Stimulated activated memory B cell treated with anti-CD40 and anti-IgM and Interleukin-4, amounts not matched to agents 10 μg/mL and 1 μg/mL and 100 μg/mL, for 72 hours (primary cell): ENCODE results near the gene TVP23C.

ENCODE experiments used
- ATAC-seq: fragments of 150-1000 bp; cut with Tn5 transposase; 2 replicates; pipeline ENCODE4 v1.10.0; 2021
- H3K27ac Mint-ChIP-seq: one replicate; pipeline ENCODE4 v1.8.0; 2022; ENCODE audit warnings: mild to moderate bottlenecking, mixed read lengths
- H3K27me3 Mint-ChIP-seq: one replicate; pipeline ENCODE4 v1.8.0; 2022; ENCODE audit warnings: mixed read lengths
- H3K36me3 Mint-ChIP-seq: one replicate; pipeline ENCODE4 v1.8.0; 2022; ENCODE audit warnings: mixed read lengths
- H3K4me1 Mint-ChIP-seq: one replicate; pipeline ENCODE4 v1.8.0; 2022; ENCODE audit warnings: mixed read lengths
- H3K4me3 Mint-ChIP-seq: one replicate; pipeline ENCODE4 v1.8.0; 2022; ENCODE audit warnings: mild to moderate bottlenecking, moderate library complexity, mixed read lengths
- H3K9me3 Mint-ChIP-seq: one replicate; pipeline ENCODE4 v1.8.0; 2022; ENCODE audit warnings: mixed read lengths

TVP23C gene

DNA sequence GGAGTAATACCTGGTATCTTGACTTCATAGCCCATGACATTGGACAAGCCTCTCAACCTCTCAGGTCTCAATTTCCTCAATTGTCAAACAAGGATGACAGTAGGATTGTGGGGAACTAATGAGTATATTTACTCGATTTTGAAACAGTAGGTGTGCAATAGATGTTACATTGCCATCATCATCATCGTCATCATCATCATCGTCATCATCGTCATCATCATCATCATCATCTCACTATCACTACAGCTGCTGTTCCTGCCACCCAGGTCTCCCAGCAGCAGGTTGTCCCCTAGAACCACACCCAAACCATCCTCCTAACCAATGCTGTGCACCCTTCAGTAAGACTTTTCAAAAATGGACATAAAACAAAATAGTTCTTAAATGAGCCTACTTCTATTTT lies 71.1 kb downstream of the TVP23C start:
- no peak for ATAC-seq
- Mint-ChIP-seq H3K27ac (no peak overlapping the region), H3K4me1 (no peaks in the 10 kb centered on the region), H3K27me3 (no peaks in the 10 kb centered on the region), H3K4me3 (no peak overlapping the region), H3K36me3 (peaks cover 26% of the 10 kb centered on the region), H3K9me3 (no peaks in the 10 kb centered on the region)

DNA sequence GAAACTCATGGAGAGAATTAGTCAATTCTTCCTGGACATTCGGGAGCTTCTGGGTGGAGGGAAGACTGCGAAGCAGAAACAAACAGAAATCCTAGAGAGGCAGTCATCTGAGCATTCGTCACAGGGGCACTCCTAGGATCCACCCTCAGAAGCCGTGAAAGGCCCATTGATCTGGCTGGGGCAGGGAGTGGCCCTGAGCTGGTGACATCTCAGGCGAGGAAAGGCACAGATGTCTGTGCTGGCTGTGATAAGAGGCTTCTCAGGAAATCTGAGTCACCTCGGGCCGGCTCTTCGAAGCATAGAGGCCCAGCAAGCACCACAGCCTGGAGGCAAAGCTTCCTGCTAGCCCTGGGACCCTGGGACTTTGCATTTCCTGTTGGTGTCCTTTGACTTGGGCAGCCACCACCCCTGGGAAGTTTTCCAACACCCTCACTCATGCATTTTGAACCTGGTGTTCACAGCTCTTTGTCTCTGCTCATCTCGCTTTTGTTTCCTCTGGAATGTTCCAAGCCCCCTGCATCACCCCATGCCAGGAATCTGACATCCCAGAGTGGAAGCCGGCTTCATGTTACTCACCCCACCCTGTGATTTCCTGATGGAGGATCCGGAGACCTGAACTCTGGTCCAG lies 72.5 kb downstream of the TVP23C start:
- no peaks in the 10 kb centered on the region for H3K4me1 Mint-ChIP-seq
- no peak overlapping the region for H3K4me3 Mint-ChIP-seq
- H3K27ac Mint-ChIP-seq: no peak overlapping the region
- no peaks in the 10 kb centered on the region for H3K27me3 Mint-ChIP-seq
- peaks cover 19% of the 10 kb centered on the region for H3K36me3 Mint-ChIP-seq
- ATAC-seq: no peak
- H3K9me3 Mint-ChIP-seq: no peaks in the 10 kb centered on the region

DNA sequence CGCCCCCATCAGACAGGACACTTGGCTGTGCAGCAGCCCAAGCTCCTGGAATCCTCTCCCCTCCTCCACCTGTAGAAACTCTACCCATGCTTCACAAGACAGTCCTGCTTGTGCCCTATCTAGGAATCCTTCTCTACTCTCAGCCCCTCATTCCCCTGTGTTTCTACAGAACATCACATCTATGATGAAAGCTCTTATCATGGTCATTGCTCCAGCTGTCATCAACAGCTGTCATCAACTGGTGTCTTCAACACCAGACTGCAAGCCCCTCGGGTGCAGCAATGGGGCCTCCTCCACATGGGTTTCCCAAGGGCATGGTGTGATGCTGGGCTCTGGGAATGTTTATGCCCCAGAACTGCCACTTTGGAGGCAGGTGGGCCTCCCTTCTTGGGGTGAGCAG lies 74.7 kb downstream of the TVP23C start:
- Mint-ChIP-seq H3K27ac (no peak overlapping the region), H3K9me3 (no peaks in the 10 kb centered on the region), H3K4me3 (no peak overlapping the region), H3K27me3 (no peaks in the 10 kb centered on the region), H3K36me3 (peaks cover 8% of the 10 kb centered on the region), H3K4me1 (no peaks in the 10 kb centered on the region)
- no peak for ATAC-seq

DNA sequence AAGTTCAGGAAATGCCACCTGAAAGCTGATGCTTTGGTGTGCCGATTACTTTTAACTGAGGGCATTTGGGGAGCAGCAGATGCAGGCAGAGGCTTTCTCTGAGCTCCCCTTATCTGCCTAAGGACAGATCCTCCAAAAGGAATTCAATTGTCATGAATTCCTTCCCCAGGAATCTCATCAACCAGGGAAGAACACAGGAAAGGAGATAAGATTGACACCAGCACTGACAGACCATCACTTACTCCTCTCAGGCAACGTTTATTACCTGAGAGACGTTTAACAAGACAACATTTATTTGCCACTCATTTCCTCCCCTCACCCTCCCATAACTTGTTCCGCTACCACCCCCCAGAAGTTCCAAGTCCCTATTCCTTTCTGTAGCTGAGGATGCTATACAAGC lies 78.2 kb downstream of the TVP23C start:
- Mint-ChIP-seq H3K9me3 (no peaks in the 10 kb centered on the region), H3K36me3 (peaks cover 11% of the 10 kb centered on the region), H3K27me3 (no peaks in the 10 kb centered on the region), H3K4me1 (no peaks in the 10 kb centered on the region), H3K27ac (no peak overlapping the region), H3K4me3 (no peak overlapping the region)
- no peak for ATAC-seq

DNA sequence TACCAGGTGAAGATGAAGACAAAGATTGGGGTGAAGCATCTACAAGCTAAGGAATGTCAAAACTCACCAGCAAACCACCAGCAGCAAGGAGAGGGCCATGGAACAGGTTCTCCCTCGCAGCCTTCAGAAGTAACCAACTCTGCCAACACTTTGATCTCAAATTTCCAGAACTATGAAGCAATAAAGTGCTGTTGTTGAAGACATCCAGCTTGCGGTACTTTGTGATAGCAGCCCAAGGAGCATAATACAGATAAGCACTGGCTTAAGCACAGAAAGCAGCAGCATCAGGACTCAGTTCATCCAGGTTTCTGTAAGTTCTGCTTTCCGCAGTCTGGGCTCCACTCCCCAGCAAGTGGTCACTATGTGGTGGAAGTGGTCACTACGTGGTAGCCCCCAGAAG lies 79.9 kb downstream of the TVP23C start:
- Mint-ChIP-seq H3K4me1 (no peaks in the 10 kb centered on the region), H3K27ac (no peak overlapping the region), H3K4me3 (no peak overlapping the region), H3K27me3 (no peaks in the 10 kb centered on the region), H3K36me3 (peaks cover 18% of the 10 kb centered on the region), H3K9me3 (no peaks in the 10 kb centered on the region)
- ATAC-seq: no peak

DNA sequence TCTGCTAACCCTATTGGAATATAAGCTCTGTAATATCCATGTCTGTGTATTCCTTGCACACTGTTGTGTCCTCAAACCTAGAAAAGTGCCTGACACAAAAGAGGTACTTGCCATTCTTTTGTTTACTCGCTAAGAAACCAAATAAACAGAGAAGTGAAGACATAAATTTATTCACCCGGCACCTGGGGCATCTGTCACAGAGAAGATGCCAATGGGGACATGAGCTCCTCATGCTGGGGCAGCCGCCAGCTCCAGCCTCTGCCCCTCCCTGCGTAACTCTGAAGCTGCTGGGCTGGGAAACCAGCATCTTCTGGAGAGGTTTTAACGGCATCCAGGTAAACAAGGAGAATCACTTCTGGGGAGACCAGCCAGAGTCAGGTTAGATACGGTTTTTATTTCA lies 80.8 kb downstream of the TVP23C start:
- no peaks in the 10 kb centered on the region for H3K9me3 Mint-ChIP-seq
- no peaks in the 10 kb centered on the region for H3K27me3 Mint-ChIP-seq
- no peak overlapping the region for H3K4me3 Mint-ChIP-seq
- H3K27ac Mint-ChIP-seq: no peak overlapping the region
- H3K4me1 Mint-ChIP-seq: no peaks in the 10 kb centered on the region
- no peak for ATAC-seq
- H3K36me3 Mint-ChIP-seq: peaks cover 14% of the 10 kb centered on the region

DNA sequence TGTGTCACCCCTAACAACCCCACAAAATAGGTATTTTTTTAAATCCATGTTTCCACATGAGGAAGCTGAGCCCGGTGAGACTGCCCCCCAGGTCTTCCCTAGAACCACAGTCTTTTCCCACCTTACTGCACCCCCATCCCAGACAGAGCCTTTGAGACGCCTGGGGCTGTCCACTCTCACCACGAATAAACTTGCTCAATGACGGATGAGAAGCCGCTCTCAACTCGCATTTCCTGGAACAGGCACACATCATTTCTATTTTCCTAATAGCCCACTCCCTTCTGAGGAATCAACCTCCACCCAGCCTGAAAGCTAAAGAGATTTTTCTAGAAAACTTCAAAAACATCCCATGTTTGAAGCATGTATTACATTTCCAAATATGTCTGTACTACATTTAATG lies 81.8 kb downstream of the TVP23C start:
- no peak for ATAC-seq
- H3K36me3 Mint-ChIP-seq: peaks cover 16% of the 10 kb centered on the region

DNA sequence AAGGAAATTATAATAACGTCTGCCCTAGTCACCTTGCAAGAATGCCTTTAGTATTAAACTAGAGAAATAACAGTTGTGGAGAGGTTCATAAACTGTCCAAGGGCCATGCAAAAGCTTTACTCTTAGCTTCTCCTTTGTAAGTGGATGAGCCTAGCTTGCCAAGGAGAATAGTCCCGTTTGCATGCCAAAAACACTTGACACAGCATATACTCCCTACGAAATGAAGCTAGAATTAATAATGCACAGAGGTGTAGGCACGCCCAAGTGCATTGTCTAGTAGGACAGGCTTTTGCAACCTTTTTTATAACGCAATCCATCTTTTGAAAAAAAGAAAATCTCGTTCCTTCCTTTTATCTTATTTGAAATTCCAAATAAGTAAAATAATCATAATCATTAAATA lies 83.1 kb downstream of the TVP23C start:
- ATAC-seq: no peak
- Mint-ChIP-seq H3K36me3 (peaks cover 20% of the 10 kb centered on the region), H3K27ac (no peak overlapping the region), H3K9me3 (no peaks in the 10 kb centered on the region), H3K27me3 (no peaks in the 10 kb centered on the region), H3K4me3 (no peak overlapping the region), H3K4me1 (no peaks in the 10 kb centered on the region)

More for the DNA sequence above, 81.8 kb downstream of the TVP23C start:
- Mint-ChIP-seq H3K4me1 (no peaks in the 10 kb centered on the region), H3K27me3 (no peaks in the 10 kb centered on the region), H3K27ac (no peak overlapping the region), H3K4me3 (no peak overlapping the region), H3K9me3 (no peaks in the 10 kb centered on the region)

DNA sequence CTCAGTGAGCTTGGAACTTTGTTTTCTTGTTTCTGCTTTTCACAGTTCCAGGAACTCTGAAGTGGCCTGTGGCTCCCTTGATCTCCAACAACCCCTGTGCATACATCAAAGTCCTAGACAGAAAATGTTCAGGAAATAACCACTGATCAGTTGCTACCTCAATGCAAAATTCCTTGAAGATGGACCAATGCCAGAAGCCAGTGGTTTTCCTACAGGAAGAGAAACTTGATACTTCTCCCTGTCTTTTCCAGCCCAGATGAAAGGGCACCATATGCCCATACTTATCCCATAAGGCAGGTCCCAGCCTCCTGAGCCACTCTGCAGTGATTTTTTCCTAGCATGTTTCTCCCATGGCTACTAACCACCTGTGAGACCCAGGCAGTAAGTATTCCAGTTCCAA lies 83.6 kb downstream of the TVP23C start:
- no peaks in the 10 kb centered on the region for H3K9me3 Mint-ChIP-seq

DNA sequence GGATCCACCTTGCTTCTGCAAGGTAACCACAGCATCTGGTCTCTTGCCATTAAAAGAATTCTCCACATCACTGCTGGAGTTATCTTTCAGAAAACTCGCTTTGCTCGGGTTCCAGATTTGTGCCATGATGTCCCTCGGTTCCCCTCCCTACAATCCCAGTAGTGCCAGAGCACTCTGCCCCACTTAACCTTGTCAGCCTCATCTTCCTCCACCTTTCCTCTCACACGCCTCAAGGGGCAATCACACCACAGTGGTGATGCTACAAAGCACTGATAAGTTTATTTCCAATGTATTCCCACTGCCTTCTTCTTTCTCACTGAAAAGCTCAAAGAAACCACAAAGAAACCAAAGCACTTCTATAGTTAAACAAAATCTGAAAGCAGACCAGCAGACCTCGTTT lies 84.4 kb downstream of the TVP23C start:
- Mint-ChIP-seq H3K36me3 (peaks cover 34% of the 10 kb centered on the region), H3K4me1 (no peaks in the 10 kb centered on the region), H3K27ac (no peak overlapping the region), H3K4me3 (no peak overlapping the region), H3K9me3 (no peaks in the 10 kb centered on the region), H3K27me3 (no peaks in the 10 kb centered on the region)
- ATAC-seq: no peak

More for the DNA sequence above, 83.6 kb downstream of the TVP23C start:
- Mint-ChIP-seq H3K36me3 (peaks cover 25% of the 10 kb centered on the region), H3K27me3 (no peaks in the 10 kb centered on the region), H3K4me3 (no peak overlapping the region), H3K4me1 (no peaks in the 10 kb centered on the region), H3K27ac (no peak overlapping the region)
- ATAC-seq: no peak

DNA sequence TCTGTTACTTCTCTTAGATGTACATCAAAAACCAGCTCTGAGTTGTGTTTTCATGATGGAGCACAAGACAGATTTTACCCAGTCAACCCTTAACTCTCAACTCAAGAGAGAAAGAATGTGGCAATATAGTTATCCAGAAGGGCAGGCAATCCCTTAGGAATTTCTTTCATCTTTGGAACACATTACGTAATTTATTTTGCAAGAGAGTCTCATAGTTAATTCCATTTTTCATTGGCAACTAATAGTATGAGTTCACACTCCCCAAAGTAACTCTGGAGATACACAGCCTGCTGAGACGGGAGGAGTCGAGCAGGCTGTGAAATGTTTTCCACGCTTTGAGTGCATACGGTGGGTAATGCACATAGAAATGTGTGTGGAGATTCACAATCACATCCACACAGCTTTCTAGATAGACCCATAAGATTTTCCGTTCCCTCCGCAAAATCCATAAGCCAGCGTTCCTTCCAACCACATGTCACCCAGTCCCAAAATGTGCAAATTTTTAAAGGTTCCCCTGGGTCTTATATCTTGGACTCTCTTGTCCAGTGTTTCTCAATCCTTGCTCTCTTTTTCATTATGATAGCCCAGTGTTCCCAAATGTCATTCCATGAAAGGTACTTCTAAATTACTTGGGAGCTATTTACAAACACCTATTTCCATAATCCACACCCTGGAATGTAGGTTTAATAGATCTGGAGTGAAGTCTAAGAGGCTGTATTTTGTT lies 87.5 kb downstream of the TVP23C start:
- no peak for ATAC-seq
- no peak overlapping the region for H3K4me3 Mint-ChIP-seq
- no peaks in the 10 kb centered on the region for H3K4me1 Mint-ChIP-seq
- H3K27me3 Mint-ChIP-seq: no peaks in the 10 kb centered on the region
- no peaks in the 10 kb centered on the region for H3K9me3 Mint-ChIP-seq
- H3K27ac Mint-ChIP-seq: no peak overlapping the region
- peaks cover 36% of the 10 kb centered on the region for H3K36me3 Mint-ChIP-seq

DNA sequence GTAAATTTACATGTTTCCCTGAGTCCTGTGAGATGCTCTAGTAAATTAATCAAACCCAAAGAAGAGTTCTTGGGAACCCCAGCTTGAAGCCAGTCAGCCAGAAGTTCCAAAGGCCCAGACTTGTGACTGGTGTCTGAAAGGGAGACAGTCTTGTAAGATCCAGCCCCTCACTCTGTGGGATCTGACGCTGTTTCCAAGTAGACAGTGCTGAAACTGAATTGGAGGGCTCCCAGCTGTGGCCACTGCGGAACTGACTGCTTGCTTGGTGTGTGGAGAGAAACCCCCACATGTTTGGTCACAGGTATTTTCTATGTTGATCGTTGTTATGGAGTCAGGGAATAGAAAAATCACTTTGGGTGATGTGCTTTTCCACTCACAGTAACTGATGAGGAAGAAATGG lies 90.4 kb downstream of the TVP23C start:
- Mint-ChIP-seq H3K36me3 (peaks cover 30% of the 10 kb centered on the region), H3K4me3 (no peak overlapping the region), H3K27me3 (no peaks in the 10 kb centered on the region), H3K9me3 (no peaks in the 10 kb centered on the region), H3K27ac (no peak overlapping the region), H3K4me1 (no peaks in the 10 kb centered on the region)
- ATAC-seq: no peak

DNA sequence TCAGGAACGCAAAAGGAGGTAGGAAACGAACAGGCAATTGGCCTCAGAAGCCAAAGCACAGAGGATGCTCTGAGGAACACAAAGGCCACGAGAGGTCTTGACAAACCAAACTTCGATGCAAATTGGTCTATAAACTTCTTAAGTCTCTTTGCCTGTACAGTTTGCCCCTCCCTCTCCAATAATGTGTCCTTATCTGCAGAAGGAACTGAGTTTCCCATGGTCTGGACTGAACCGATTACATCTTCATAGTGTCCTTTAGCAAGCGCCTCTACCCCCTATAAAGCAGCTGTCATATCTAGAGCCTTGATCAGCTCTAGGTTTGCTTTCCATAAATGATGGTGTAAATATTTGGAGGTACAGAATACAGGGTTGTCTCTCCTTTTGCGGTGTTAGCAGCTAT lies 92.7 kb downstream of the TVP23C start:
- no peak overlapping the region for H3K27ac Mint-ChIP-seq
- H3K9me3 Mint-ChIP-seq: no peaks in the 10 kb centered on the region
- ATAC-seq: no peak
- H3K27me3 Mint-ChIP-seq: no peaks in the 10 kb centered on the region
- peaks cover 24% of the 10 kb centered on the region for H3K36me3 Mint-ChIP-seq
- no peaks in the 10 kb centered on the region for H3K4me1 Mint-ChIP-seq
- H3K4me3 Mint-ChIP-seq: no peak overlapping the region

DNA sequence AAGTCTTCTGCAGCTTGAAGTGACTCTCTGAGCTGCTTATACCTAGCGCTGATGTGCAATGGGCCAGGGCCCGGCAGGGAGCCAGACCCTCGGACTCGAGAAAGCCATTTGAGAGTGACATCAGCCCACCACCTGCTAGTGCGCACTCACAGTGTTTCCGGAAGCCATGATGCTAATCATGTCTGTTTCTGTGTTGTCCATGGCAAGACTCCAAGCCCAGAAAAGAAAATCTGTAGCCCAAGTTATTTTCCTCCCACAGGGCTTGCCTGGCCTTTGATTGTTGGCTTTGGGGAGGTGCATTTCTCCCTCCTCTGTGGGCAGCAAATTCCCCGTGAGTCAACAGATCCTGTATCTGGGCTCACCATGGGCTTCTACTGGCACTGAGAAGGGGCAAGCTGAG lies 94.0 kb downstream of the TVP23C start:
- ATAC-seq: no peak
- Mint-ChIP-seq H3K27me3 (no peaks in the 10 kb centered on the region), H3K36me3 (peaks cover 11% of the 10 kb centered on the region), H3K9me3 (no peaks in the 10 kb centered on the region), H3K4me3 (no peak overlapping the region), H3K4me1 (no peaks in the 10 kb centered on the region), H3K27ac (no peak overlapping the region)

DNA sequence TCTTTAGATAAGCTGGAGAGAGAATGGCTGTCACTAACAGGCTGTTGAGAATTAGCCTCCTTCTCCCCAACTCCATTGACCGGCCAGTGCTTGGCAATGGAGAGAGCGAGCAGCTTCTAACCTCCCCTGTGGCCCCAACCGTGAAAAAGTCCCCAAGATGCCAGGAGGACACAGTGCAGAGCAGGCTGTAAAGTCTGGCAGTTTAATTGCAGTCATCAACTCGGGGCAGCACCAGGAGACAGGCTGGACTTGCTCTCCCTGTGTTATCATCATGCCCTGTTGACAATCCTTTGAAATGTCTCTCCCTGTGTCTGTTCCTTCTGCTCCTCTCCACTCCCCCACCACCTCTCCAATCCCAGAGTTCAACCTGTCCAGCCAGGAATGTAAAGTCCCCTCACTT lies 95.2 kb downstream of the TVP23C start:
- no peak overlapping the region for H3K4me3 Mint-ChIP-seq
- H3K9me3 Mint-ChIP-seq: no peaks in the 10 kb centered on the region
- no peak for ATAC-seq
- peaks cover 5% of the 10 kb centered on the region for H3K36me3 Mint-ChIP-seq
- H3K4me1 Mint-ChIP-seq: no peaks in the 10 kb centered on the region
- no peaks in the 10 kb centered on the region for H3K27me3 Mint-ChIP-seq
- no peak overlapping the region for H3K27ac Mint-ChIP-seq

DNA sequence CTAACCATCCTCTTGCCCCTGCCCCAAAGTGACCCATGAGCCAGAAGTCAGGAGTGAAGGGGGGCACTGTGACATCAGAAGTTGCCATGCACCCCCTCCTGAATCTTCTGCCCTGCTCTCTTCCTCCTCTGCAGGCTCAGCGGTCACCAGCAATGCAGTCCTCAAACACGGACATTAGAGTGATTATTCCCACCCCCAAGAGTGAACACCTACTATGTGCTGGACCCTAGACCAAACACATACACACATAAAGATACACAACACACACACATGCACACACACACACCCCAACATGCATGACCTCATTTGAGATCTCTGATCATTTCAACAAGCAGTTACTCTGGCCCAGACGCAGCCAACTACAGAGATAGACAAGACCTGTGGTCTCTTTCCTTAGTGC lies 95.7 kb downstream of the TVP23C start, which contains the start of gene CDRT4:
CDRT4 (minus strand) TSS at position 30 of the 400 bp plus-strand sequence. CDS start 27,383 bp downstream, outside the sequence.
- no peak within 1 kb of the TSS for H3K27ac Mint-ChIP-seq
- H3K27me3 Mint-ChIP-seq: no peaks in the 10 kb centered on the region
- no peak within 1 kb of the TSS for H3K4me3 Mint-ChIP-seq
- ATAC-seq: no peak
- no peaks in the 10 kb centered on the region for H3K4me1 Mint-ChIP-seq
- H3K9me3 Mint-ChIP-seq: peaks cover 1% of the 10 kb centered on the region
- peaks cover 6% of the 10 kb centered on the region for H3K36me3 Mint-ChIP-seq
